ENCODE results near the gene WASL.
"Not testable (repeated sequence)": the region's sequence is repeated elsewhere in the genome, so short reads cannot be mapped to it uniquely, and the experiment has no call there.

WASL gene

DNA sequence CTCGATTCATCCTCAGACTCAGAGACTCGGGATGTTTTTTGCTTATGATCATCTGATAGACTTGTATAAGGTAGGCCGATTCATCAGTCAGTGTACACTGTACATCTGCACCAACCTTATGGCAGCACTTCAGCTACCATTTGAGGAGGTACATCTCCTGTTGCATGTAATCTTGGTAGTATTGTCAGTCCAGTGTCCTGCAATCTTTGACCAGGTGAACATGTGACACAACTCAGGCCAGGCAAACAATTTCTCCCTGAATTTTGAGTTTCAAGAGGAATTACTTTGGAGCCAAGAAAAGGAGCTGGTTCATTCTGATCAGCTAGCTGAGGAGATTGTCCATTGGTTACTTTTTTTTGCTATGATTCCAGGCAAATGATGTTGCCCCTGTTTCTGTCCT is 19.7 kb upstream of the WASL start:
- no peak for DNase-seq

DNA sequence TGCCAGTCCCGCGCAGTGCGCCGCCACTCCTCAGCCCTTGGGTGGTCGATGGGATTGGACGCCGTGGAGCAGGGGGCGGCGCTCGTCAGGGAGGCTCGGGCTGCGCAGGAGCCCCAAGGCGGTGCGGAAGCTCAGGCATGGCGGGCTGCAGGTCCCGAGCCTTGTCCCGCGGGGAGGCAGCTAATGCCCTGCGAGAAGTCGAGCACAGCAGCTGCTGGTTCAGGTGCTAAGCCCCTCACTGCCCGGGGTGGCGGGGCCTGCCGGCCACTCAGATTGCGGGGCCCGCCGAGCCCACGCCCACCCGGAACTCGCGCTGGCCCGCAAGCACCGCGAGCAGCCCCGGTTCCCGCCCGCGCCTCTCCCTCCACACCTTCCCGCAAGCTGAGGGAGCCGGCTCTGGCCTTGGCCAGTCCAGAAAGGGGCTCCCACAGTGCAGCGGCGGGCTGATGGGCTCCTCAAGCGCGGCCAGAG is 14.4 kb upstream of the WASL start:
- no peak for DNase-seq

DNA sequence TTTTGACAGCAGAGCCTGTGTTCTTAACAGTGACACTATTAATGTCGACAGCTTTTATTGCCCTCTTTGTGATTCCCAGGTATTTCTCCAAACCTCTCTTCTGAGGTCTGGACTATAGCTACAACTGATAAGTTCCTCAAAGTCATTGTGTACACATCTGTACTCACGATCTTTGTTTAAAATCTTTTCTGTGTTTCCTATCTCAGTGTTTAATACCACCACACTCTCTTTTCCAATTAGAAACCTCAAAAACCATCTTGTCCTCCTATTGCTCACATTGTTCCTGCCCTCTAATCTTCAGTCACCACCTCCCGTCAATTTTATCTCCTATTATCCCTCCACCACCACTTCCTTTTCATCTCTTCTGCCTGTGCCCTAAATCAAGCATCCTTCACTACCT is 12.9 kb upstream of the WASL start:
- no peak for DNase-seq

- no peak for DNase-seq
These were observed 8.3 kb upstream of the WASL start for GRCh38 chr7:123757095-123757494.

DNA sequence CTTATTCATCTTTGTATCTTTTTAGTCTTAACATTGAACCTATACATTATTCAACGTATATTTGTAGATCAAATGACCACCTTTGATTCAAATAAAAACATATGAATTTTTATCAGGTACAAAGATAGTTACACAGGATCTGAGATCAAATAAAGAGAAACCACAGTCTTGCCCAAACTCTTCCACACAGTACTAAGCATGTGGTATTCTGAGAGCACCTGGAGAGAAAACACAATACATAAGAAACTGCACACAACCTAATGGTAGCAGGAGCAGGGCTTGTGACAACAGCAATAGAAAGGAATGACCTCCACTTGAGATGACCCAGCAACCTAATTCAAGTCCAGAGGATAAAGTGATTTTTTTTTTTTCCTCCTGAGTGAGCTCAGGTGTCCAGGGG is 6.5 kb upstream of the WASL start:
- DNase-seq: no peak

DNA sequence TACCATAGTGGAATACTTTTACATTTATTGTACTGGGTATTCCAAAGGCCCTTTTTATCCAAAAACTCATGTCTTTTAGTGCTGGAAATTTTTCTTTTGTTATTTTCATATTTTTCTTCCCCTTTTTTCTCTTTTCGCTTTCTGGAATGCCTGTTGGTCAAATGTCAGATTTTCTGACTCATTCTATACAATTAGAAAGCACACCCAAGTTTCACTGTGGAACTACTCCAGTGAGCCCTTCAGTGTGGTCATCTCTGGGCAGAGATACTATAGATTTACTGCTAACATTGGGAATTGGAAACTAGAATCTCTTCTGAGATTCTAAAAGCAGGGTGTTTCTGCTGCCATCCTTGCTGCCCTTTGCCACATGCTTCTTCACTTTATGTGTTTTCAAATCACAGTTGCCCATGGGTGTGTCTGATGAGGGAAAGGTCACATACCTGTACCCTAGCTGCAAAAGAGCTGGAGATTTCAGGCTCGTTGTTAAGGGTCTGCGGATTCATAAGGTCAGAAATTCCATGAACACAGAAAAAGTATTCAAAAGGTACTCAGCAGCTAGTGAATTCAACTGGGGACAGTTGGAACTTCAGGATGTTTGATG is 5.6 kb upstream of the WASL start:
- no peak for DNase-seq

GRCh38 chr7:123752534-123752933 is 3.7 kb upstream of the WASL start:
- no peak for DNase-seq

DNA sequence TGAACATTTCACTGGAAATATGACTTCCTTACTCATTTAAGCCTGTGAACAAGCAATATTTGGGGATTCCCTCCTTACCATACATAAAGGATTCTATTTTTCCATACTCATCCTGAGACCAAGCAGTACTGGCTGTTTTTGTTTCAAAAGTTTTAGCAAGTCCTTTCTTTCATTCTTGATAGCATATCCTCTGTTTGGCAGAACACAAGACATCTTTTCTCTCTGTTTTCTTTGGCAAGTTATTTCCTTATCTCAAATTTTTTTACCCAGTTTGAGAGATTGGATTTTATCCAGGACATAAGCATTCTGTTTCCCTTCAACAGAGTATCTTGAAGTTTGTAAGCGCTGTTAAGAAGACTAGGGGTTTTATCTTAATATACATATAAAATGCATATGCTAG is 3.0 kb upstream of the WASL start:
- DNase-seq: no peak

DNA sequence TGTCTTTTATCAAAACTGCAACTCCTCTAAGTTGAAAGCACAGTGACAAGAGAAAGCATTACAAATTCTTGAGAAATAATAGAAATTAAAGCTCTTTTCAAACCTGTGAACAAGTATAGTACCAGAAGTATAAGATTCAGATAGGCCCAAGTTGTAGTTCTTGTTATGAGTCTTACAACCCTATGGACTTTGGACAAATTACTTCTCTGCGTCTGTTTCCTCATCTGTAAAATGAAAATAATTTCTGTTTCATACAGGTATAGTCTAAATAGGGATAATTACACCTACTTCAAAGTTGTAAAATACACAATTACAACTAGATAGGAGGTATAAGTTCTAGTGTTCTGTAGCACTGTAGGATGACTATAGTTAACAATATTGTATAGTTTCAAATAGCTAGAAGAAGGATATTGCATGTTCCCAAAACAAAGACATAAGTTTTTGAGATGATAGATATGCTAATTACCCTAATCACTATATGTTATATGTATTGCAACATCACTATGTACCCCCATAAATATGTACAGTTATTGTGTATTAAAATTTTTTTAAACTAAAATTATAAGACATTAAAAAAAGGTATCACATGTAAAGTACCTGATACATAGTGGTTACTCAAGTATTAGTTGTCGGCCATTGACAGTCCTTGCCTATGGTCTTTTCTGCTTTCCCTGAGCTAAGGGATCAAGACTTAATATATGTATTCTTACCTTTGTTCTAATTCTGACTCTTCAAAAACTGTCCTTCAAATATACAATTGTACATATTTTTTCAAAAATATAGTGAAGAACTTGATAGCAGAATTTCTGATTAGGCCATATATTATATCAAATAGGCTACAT is 1.8 kb upstream of the WASL start:
- DNase-seq: no peak

- peak; percentile 77 for DNase-seq
These were observed 694 bp upstream of the WASL start for GRCh38 chr7:123749537-123749857.

- DNase-seq: no peak
These were observed 551 bp downstream of the WASL start for GRCh38 chr7:123748171-123748733.

DNA sequence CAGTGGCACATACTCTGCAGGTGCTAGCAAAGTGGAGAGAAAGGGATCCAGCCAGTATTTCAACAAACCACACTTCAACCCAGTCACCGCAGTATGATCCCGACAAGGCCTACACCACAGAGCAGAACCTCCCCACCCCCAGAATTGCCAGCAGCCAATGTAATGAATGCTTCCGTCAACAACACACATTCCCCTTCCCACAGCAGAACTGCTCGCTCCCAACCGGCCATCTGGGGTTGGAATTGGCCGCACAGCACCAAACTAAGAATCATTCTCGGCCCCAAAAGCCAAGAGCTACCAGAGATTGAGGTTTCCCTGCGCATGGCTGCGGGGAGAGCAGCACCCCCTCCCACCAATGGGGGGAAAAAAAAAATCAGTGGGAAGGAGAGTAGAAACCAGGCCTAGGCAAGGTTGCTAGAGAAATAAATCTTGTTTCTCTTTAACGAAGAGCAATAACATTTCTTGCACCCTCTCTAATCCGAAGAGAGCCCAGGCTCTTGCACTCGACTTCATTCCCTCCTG is 1.1 kb downstream of the WASL start:
- DNase-seq: peak; percentile 71

DNA sequence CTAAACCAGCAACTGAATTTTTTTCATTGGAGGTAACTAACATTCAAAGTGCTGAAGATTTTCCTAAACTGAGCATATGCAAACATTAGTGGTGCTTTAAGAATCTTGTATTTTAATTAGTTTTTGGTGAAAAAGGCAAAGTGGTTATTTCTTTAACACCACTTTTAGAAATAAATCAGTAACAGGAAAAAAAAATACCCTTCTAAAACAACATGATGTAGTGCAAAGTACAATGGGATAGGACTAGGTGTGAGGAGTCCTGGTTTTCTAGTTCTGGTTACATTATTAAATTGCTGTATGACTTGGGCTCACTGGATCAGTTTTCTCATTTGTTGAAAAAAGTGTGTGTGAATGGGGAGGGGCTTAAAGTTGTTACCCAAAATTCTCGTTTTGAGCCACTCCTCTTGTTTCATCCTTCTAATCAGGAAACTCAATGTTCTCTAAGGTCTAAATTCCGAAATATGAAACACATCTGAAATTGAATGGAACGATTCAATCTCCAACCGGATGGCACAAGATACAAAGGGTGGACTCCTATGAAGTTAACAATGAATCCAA is 1.8 kb downstream of the WASL start:
- DNase-seq: no peak

- no peak for DNase-seq
These were observed 2.7 kb downstream of the WASL start for GRCh38 chr7:123746055-123746454.

DNA sequence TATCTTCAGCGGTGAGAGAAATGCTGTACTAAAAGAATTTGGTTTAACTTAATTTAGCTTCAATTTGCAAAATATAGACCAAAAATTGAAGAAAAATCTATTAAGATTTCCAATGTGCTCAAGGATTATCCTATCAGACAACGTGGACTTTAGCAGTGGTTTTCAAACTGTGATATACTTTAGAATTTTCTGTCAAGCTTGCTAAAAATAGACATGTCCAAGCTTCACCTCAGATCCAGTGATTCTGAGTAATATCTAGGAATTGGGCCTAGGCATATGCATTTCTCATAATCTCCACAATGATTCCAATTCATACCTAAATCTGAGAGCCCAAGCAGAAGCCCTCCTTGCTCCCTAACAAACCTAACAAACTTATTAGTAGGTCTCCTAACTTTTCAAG is 3.4 kb downstream of the WASL start:
- no peak for DNase-seq

- no peak for DNase-seq
These were observed 4.4 kb downstream of the WASL start for GRCh38 chr7:123744416-123744815.

- DNase-seq: no peak
These were observed 6.9 kb downstream of the WASL start for GRCh38 chr7:123741940-123742339.

- no peak for DNase-seq
These were observed 10.0 kb downstream of the WASL start for GRCh38 chr7:123738808-123739207.

GRCh38 chr7:123738356-123738755 is 10.4 kb downstream of the WASL start:
- DNase-seq: no peak

GRCh38 chr7:123737168-123737674 is 11.6 kb downstream of the WASL start:
- not testable (repeated sequence) for DNase-seq

GRCh38 chr7:123735539-123735938 is 13.3 kb downstream of the WASL start:
- no peak for DNase-seq

- no peak for DNase-seq
These were observed 14.3 kb downstream of the WASL start for GRCh38 chr7:123734498-123734897.

- no peak for DNase-seq
These were observed 16.3 kb downstream of the WASL start for GRCh38 chr7:123732413-123733091.
